Fibroblast of upper back skin (primary cell): ENCODE results near the gene LPO.

Experiments used
- DNase-seq: peaks from one replicate; pipeline ENCODE4 v3.0.0-alpha.2; 2013

Gene LPO

DNA sequence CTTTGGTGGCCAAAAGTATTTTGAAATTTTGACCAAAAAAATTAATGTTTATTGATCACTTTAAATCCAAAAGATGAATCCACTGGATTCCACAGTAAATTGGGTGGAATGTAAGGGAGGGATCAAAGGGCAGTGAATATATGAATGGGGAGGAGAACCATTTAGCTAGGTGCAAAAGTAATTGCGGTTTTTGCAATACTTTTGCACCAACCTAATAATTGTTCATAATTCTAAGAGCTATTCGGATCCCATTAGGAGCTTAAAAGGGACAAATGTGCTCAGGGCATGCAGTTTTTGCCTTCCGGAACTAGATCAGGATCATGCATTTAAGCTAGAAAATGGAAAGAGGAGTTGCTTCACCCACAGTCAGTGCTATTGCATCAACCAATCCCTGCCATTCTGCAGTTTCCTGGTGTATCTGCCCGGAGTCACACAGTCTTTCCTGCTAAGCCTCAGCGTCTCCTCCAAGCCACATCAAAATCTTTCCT is at the start of gene LPO:
Gene LPO, plus strand, starts transcription at position 438 of the 488 bp plus-strand sequence. CDS start 4,396 bp downstream, outside the sequence.
- DNase-seq = no peak

DNA sequence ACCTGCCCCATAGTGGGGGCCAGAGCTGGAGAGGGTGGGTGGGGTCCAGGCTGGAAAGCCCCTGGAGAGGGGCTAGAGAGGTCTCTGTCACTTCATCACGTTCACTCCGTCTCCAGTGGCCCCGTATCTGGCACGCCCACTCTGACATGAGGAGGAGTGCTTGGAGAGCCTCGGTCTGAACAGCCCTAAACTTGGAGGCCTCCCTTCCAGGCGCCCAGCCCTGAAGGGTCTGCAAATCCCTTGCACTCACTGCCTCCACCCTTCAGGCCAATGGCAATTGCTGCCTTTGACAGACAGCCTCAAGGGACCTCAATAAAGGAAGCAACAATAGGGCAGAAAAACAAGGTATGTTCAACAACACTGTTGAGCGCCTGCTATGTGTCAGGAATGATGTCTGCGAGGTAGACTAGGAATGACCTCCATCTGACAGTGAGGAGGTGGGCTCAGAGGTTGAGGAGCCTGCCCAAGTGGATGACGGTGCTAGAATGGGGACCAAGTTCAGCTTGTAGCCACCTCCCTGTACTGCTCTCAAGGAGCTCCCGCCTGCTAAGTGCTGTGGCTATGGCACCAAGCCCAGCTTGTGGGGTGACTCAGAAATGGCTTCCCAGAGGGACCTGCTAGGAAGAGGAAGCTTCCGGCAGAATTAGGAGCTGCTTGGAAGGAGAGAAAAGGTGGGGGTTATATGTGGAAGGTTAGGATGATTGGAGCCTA is 48.8 kb upstream of the LPO start:
- peak; percentile 88 for DNase-seq

DNA sequence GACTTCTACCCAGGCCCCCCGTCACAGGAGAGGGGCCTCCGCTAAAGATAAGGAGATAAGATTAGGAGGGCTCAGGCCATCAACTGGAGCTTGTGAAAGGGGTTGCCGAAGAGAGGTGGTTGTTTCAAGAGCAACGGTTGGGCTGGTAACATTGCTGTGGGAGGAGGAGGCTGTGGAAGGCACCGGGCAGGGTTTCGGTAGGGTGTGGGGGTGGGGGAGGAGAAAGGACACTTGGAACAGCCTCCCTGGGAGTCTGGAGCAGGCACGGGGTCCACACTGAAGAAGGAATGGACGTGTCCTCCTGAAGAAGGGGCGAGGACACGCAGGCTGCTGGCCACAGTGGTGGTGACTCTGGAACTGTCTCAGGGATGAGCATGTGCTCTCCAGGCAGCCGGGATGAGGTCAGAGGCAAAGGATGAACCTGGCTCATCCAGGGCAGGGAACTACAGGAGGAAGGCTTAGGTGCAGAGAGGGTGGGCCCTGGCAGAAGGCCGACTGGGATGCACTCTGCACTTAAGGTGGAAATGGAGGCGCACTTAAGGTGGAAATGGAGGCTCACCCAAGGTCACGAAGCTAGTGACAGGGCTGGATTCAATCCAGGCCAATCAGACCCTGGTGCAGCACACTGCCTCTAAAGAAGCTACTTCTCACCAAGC is 47.0 kb upstream of the LPO start:
- no peak for DNase-seq

DNA sequence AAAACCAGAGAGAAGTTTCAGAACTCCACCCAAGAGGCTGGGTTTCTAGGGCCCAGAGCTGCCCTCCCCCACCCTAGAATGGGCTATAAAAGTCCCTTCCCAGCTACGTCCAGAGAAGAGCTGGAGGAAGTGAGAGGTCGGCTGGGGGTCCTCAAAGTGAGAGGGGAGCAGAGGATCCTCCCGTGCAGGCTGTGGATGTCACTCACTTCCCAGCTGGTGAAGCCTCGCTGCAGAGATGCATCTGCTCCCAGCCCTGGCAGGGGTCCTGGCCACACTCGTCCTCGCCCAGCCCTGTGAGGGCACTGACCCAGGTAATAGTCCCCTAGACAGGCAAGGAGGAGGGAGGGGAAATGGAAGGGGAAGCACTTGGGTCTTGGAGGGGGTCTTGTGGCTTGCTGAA is 45.8 kb upstream of the LPO start, which contains the start of gene EPX:
Gene EPX, plus strand, starts transcription at position 115 of the 400 bp plus-strand sequence. Its CDS starts 121 bp downstream, at position 236.
- DNase-seq = no peak

DNA sequence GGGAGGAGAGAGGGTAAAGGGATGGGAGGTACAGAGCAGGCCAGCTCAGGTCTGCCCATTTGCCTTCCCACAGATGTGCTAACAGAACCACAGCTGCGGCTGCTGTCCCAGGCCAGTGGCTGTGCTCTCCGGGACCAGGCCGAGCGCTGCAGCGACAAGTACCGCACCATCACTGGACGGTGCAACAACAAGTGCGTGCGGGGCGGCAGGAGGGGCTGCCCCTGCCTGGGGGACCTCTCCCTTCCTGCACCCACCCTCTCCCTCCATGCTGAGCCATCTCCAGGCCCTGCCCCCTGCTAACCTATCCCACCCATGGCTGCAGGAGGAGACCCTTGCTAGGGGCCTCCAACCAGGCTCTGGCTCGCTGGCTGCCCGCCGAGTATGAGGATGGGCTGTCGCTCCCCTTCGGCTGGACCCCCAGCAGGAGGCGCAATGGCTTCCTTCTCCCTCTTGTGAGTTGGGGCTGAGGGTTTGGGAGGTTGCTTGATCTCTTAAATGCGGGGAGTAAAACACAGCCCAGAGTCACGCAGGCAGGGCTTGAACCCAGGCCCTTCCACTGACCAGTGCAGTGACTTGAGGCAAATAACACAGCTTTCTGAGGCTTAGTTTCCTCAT is 44.6 kb upstream of the LPO start:
- DNase-seq = no peak

DNA sequence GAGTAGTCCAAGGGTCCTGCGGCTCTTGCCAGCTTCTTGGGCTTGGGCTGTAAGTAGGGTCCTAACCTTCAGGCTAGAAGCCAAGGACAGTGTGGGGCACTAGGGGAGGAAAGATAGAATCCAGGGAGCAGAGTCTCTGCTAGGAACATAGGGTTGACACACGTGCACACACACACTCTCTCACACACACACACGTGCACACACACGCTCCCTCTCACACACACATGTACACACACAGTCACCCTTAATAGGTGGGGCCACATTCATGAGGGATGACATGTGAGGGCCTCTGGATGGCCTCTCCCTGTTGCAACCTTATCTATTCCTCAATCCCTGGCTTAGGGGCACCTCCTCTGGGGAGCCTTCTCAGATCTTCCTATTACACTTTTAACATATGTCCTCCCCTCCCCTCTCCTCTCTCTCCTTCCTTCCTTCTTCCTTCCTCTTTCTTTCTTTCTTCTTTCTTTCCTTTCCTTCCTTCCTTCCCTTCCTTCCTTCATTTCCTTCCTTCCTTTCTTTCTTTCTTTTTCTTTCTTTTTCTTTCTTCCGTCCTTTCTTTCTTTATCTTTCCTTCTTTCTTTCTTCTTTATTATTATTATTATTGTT is 42.8 kb upstream of the LPO start:
- DNase-seq = no peak

DNA sequence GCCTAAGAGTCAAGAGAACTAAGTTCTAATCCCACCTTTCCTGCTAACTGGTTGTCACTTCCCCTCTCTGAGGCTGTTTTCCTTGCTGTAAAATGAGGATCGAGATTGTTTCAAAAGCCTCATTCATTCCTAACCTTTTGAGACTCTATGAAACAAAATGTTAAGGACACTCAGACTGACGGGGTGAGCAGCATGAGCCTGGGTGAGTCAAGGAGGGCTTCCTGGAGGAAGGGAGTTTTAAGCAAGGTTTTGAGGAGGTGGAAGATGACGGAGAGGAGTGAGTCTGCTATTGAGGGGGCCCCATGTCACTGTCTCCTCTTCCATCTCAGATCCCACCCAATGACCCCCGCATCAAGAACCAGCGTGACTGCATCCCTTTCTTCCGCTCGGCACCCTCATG is 41.8 kb upstream of the LPO start:
- DNase-seq = no peak

DNA sequence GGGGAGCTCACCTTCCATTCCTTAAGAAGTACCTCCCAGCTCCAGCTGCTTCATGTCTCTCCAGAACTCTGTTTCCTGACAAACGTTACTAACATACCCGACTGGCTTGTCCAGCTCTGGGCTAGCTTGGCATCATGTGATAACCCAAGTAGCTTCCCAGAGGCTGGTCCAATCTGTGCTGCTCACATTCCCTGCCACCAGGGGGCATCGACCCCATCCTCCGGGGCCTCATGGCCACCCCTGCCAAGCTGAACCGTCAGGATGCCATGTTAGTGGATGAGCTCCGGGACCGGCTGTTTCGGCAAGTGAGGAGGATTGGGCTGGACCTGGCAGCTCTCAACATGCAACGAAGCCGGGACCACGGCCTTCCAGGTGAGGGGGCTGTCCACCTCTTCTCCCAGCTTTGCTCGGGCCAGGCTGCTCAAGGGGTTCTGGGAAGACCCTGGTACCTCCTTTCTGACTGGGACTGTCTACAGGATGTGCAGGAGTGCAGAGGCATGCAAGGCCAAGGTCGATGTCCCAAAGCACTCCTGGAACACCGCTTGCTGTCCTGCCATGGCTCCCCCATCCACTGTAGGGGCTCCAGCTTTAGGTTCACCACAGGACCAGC is 38.3 kb upstream of the LPO start:
- peak; percentile 48 for DNase-seq

DNA sequence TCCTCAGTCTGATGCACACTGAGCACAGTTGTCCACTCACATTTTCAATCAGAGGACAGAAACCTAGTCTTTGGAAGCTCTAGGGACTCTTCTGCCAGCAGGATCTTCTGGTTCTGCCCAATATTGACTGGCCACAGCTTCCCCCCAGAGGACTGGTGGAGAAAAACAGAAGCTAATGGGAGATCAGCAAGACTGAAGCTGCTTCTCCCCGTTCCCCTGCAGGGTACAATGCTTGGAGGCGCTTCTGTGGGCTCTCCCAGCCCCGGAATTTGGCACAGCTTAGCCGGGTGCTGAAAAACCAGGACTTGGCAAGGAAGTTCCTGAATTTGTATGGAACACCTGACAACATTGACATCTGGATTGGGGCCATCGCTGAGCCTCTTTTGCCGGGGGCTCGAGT is 35.5 kb upstream of the LPO start:
- DNase-seq = no peak

DNA sequence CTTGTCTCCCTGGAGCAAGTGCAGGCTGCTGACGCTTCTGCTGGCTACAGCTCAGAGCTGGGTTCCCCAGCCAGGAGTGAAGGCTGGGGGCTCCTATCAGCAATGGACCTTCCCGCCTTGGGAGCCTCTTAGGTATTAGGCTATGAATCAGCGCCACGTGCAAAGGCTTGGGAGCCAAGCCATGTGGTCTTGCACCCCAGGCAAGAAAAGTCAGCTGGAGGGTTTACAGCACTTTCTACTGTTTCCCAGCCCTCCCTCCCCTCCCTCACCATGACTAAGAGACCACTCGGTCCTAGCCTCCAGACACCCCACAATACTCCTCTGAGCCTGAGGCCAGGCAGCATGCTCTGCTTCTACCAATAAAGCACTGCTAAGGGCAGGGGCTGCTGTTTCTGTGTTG is 33.6 kb upstream of the LPO start:
- peak; percentile 9 for DNase-seq

DNA sequence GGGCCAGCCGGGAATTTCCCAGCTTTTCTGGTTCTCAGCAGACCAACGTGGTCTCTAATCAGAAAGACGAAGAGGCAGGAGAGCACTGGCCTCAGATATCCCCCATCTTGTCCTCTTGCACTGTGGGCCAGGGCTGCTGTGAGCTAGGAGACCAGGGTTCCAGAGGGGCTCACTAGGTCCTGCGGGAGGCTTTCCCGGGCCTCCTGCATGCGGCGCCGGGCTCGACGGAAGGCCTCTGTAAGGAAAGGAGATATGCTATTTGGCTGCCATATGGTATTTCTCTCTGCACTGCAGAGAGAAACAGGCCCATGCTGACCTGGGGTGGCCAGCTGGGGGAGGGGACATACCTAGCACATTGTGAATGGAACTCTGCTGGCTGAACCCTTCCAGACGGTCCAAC is 32.4 kb upstream of the LPO start:
- no peak for DNase-seq

DNA sequence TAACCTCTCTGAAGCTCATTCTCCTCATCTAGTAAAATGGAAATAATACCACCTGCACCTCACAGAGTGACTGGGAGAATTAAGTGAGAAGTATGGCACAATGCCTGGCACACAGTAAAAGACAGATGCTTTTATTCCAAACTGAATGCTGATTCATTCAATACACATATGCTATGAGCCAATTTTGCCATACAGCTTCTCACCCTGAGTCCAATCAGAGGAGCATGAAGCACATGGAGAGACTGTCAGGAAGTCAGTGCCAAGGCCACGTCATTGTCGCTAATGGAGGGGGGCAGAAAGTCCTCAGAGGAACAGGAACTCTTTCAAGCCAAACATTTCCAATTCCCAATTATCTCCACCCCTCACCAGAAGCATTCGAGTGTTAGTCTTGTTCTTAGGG is 30.9 kb upstream of the LPO start:
- DNase-seq = no peak

DNA sequence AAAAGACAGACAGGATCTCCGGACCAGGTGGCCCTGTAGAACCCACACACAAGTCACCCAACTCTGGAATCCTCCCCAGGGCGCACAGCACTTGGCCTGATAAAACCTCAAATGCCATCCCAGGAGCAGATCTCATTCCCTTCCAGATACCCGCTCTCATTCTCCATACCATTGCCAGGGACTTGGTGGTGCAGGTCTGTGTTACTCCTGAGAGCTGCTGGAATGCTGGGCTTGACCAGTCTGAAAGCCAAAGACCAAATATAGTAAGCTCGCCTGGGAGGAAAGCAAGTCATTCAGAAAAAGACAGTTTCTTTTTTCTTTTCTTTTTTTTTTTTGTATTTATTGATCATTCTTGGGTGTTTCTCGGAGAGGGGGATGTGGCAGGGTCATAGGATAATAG is 30.0 kb upstream of the LPO start:
- DNase-seq = no peak

DNA sequence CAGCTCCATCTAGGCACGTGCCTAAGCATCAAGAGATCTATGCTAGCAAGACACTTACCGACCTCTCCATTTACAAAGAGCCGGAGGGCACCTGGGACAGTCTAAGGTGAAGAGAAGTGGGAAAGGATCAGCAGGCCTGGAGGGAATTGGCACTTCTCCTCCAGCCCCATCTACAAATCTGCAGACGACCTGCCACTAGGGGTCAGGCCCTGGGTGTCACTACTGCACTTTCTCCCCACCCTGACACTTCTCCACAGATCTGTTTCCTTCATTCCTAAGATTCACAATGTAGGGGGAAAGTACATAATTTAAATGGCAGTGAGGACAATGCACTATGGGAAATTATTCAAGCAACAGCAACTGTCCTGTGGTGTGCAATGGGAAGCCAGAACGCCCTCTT is 27.5 kb upstream of the LPO start:
- DNase-seq = no peak

DNA sequence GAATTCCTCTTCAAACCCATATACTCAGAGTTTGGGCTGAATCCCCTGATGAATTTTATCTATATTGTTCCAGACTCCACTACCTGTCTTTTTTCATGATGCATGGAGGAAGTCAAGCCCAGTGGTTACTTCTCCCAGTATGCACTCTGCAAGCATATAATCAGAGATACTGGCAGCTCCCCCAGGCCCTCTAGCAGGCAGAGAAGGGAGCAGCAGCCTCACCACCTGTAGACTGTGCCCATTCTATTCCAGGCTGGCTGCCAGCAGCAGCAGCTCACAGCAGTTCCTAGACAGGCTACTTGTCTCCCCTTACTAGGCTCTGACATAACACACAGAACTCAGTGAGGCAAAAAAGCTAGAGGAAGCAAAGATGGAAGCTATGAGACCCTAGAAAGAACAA is 22.7 kb upstream of the LPO start:
- no peak for DNase-seq

DNA sequence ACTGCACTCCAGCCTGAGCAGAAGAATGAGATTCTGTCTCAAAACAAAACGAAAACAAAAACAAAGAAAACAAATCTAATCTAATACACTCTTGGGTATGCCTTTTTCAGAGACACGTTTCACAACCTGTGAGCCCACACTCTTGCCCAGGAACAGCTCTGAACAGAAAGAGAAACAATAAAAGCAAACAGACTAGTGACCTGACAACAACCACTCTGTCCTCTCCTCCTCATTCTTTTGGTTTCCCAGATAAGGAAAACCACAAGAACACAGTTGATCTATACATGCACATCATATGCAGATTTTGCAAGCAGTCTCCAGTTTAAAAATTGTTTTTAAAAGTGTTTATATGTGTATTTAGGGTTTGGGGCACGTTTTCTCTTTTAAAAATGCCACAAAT is 20.6 kb upstream of the LPO start:
- DNase-seq = no peak

DNA sequence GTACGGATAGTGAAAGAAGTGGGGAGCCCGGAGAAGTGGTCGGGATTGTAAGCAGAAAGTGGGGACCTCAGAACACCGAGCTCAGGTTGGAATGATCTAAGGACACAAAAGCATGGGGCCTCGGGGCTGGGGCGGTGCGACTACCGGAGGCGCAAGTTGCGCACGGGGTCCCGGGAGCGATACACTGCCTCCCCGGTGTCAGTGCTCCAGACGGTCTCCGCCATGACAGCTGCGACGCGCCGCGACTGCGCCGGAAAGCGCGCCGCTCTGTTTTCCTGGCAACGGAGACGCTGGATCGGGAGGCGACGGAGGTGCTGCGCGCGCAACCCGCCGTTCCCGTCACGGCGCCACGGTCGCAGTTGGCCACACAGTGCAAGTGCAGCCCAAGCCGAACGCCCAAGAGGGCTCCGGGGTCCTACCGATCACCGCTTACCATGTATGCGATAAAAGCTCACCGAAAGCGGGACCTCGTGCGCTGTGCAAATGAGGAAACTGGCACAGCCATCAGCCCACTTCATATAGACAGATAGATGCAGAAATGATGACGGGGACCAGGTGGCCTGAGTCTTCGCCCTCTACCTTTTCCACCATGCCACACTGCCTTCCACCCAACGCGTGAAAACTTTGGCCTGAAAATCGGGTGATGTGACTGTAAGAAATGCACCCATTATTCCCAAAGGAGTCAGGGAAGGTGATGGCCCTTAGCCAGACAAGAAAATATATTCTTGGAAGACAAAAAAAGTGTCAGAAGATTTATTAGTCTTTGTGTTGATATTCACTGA is 19.2 kb upstream of the LPO start, which contains the start of gene MKS1:
Gene MKS1, minus strand, starts transcription at position 249 of the 782 bp plus-strand sequence. Its CDS starts 25 bp downstream, at position 224.
- peak; percentile 90 for DNase-seq

DNA sequence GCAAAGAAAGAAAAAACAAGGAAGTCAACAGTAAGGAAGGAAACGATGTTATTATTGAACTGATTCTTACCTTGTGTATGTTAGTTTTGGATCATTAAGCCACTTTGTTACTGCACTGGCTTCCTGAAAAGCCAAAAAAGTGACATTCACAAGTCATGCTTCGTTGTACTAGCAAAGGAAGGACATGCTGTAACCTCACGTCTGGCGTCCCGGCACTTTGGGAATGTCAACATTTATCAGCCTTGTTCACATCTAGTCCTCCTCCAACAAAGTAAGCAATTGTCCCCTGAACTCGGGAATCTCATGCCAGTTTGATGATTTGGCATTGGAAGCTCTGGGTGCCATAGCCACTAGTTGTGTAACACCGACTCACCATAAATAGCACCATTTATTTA is 18.6 kb upstream of the LPO start:
- no peak for DNase-seq

DNA sequence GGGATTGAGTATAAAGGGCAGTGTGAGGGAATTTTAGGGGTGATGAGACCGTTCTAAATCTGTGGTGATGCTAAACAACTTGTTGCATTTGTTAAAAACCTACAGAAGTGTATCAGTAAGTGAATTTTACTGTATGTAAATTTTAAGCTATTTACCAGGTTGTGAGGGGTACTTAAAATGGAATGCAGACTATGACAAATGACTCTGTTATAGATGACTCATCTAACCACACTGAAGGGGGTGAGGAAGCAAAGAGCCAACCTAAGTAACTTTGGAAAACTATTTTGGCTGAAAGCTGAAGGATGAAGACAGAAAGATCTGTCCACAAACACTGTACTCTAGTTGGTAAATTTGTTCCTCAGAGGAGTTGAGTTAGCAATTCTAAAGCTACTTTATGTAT is 14.1 kb upstream of the LPO start:
- DNase-seq = peak; percentile 75

DNA sequence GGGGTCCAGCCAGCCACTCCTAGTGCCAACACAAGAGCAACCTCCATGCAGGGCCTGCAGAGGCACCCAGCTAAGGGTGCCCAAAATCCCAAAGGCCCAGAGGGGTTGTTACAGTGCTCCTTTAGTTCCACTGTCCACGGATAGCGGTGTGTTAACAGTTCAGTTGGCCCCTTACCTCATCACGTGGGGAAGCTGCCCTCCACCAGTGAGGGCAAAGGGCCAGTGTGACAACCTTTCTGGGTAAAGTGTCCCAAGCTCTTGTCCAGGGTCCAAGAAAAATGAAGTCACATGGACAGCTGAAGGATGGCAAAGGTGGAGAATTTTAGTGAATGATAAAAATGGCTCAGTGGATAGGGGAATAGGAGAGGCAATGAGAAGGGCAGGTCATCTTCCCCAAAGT is 10.7 kb upstream of the LPO start:
- DNase-seq = no peak

DNA sequence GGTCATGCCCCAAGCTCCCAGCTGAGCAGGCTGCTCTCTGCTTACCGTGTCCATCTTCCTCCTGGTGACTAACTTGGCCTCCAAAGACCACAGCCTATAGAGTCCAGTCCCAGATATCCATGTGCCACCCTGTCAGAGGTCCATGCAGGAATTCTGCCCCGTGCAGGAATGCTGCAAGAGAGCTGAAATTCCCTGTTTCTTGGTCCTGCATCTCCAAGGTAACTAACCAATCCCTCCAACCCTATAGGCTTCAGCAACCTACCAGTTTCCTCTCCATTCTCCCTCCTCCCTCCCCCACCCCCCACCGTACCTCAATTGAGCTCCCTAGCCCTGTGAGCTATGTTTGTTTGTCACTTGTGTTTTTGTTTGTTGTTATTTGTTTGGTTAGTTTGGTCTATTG is 9.7 kb upstream of the LPO start:
- no peak for DNase-seq

DNA sequence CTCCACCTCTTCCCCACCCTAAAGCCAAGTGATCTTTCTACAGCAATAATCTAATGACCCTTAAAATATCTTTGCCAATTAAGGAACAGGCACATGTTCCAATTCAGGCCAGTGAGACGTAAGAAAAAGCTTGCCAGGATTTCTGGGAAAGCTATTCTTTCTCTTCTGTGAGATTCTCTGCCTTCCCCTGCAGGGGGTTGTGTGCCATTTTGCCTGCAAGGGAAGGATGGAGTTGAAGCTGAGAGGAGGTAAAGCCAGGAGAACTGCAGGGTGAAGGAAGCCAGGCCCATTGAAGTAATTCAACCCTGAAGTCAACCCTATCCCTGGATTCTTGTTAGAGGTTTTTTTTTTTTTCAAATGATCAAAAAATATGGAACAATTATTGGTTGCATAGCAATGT is 9.0 kb upstream of the LPO start:
- DNase-seq = no peak
